Epithelial cell of prostate (primary cell): ENCODE measurements around the gene SETD1A.
"Not testable (repeated sequence)": the region's sequence is repeated elsewhere in the genome, so short reads cannot be mapped to it uniquely, and the experiment has no call there.

ENCODE experiments used
- DNase-seq: peaks from one replicate; pipeline ENCODE4 v3.0.0-alpha.2; 2011; ENCODE audit warnings: low read depth, low spot score
- H3K27ac ChIP-seq: fragments of 450-650 bp; 2 replicates; pipeline ENCODE4 v1.5.1; 2017; ENCODE audit warnings: mild to moderate bottlenecking

SETD1A gene

DNA sequence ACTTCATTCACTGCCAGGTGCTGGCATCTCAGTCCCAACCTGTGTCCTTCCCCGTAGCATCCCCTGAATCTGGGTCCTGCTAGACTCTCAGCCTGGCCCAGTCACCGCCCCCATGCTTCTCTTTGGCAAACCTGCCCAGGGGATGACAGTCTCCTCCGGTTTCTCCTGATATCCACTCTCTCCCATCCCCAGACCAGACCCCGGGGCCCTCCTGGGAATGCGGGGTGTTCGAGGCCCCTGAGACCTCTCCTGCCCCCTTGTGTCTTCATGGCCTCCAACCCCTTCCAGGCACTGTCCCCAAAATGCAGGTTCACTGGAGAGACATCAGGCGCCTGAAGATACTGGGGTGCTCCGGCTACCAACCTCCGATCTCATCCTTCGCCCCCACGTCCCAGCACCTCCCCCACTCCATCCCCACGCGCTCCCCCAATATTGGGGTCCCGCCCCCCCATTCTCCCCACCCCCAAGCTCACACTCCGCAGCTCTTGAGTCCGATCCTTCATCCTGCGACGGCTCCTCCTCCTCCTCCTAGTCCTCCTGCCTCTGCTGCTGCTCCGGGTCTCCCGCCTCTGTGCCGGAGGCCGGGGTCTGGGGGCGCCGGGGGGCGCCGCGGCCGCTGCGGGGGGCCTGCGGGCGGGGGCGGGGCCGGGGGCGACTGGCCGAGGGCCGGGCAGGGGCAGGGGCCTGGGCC lies 52.5 kb downstream of the SETD1A start:
- DNase-seq = no peak

DNA sequence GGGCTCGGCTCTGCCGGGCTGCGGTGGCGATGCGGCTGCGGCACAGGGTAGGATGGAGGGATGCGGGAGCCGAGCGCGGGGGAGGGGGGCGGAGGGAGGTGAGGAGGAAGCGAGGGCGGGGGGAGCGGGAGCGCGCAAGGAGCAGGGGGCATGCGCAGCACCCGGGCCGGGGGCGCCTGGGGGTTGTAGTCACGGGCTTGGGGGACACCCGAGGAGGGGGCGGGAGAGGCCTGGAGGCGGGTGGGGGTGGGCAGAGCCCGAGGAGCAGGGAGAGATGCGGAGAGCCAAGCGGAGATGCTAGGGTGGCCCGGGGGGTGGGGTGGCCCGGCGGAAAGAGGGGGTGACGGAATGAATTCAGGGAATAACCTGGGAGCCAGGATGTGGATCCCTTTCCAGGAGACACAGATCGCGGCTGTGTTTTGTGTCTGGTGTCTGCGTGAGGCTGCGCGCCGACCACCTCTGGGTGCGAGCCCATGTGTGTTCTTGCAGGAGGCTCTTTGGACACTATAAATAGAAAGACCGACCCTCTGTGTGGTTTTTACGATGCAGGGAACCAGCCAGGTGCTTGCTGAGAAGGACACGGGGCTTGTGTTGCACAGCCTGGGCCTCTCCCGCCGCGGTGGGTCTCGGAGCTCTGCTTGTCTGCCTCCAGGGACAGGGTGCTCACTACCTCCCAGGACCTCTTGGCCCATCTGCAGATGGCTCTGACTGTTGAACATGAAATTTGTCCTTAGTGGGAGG lies 53.2 kb downstream of the SETD1A start, which contains the start of gene STX1B:
STX1B (minus strand) TSS at position 54 of the 741 bp plus-strand sequence. CDS start 242 bp downstream, outside the sequence.
- no peak for DNase-seq
- no peak within 1 kb of the TSS for H3K27ac ChIP-seq

More for the DNA sequence above, 52.5 kb downstream of the SETD1A start:
- no peak overlapping the region for H3K27ac ChIP-seq

DNA sequence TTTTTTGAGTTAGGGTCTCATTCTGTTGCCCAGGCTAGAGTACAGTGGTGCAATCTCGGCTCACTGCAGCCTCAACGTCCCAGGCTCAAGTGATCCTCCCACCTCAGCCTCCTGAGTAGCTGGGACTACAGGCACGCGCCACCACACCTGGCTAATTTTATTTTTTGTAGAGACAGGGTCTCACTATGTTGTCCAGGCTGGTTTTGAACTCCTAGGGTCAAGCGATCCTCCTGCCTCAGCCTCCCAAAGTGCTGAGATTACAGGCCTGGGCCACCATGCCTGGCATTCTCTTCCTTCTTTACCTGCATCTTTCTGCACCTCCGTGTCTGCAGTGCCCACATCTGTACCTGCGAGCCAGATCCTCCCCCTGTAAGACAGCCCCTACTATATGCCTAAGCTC lies 54.3 kb downstream of the SETD1A start:
- not testable (repeated sequence) for H3K27ac ChIP-seq, DNase-seq

DNA sequence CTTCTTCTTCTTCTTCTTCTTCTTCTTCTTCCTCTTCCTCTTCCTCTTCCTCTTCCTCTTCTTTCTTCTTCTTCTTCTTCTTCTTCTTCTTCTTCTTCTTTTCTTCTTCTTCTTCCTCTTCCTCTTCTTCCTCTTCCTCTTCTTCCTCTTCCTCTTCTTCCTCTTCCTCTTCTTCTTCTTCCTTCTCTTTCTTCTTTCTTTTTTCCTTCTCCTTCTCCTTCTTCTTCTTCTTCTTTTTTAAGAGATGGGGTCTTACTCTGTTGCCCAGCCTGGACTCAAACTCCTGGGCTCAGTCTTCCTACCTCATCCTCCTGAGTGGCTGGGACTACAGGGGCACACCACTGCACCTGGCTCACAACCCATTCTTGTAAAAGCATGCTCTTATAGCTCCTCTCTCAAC lies 55.7 kb downstream of the SETD1A start:
- not testable (repeated sequence) for DNase-seq, H3K27ac ChIP-seq

DNA sequence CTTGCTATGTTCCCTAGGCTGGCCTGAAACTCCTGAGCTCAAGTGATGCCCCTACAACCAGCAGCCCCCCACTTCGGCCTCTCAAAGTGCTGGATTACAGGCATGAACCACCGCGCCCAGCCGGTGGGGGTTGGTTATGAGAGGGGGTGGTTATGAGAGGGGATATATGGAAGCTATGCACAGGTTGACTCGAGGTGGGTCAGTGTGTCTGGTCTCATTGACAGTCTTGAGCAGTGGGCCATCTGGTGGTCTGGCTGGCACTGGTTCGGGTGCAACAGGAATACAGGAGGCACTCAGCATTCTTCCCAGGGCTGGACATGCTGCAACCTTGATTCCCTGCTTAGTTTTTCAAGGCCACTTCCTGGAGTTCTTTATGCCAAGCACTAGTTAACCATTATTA lies 58.5 kb downstream of the SETD1A start:
- no peak overlapping the region for H3K27ac ChIP-seq
- no peak for DNase-seq

DNA sequence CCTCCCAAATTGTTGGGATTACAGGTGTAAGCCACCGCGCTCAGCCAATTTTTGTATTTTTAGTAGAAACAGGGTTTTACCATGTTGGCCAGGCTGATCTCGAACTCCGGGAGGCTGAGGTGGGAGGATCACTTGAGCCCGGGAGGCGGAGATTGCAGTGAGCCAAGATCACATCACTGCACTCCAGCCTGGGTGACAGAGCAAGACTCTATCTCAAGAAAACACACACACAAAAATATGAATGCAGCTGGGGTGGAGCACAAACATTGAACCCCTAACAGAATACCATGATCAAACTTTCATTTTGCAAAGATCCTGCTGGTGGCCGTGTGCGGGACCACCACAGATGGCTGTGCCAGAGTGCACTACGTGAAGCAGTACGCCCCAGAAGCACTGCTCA lies 60.2 kb downstream of the SETD1A start:
- not testable (repeated sequence) for DNase-seq, H3K27ac ChIP-seq

DNA sequence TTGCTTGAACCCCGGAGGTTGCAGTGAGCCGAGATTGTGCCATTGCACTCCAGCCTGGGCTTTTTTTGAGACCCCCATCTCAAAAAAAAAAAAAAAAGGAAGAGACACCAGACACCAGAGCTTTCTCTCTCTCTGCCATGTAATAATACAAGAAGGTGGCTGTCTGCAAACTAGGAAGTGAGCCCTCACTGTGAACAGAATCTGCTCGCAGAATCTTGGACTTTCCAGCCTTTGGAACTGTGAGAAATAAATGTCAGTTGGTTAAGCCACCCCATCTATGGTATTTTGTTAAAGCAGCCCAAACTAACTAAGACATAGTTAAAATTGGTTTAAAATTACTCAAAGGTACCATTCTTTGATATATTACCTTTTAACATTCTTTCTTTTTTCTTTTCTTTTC lies 63.0 kb downstream of the SETD1A start:
- DNase-seq = no peak
- no peak overlapping the region for H3K27ac ChIP-seq

DNA sequence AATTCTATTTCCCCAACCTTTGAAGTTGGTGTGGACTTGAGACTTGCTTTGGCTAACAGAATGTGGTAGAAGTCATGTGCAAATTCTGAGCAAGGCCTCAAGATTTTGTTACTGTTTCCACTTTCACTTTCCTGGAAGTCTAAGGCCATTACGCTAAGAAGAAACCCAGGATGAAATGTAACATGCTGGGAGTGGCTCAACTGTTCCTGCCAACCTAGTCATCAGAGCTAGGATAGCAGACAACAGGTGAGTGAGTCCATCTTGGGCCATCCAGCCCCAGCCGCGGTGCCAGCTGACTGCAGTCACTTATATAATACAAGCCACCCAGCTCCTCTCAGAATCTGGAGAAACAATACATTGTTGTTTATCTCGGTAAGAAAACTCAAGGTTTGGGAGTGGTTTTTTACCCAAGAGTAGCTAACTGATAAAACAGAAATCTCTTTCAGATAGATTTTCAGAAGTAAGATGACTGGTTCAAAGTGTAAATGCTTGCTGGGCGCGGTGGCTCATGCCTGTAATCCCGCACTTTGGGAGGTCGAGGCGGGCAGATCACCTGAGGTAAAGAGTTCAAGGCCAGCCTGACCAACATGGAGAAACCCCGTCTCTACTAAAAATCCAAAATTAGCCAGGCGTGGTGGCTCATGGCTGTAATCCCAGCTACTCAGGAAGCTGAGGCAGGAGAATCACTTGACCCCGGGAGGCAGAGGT lies 65.1 kb downstream of the SETD1A start:
- no peak for DNase-seq

DNA sequence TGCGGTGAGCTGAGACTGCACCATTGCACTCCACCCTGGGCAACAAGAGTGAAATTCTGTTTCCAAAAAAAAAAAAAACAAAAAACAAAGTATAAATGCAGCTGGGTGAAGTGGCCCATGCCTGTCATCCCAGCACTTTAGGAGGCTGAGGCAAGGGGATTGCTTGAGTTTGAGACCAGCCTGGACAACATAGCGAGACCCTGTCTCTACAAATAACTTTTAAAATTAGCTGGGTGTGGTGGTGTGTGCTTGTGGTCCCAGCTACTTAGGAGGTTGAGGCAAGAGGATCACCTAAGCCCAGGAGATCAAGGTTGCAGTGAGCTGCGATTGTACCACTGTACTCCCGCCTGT lies 65.7 kb downstream of the SETD1A start:
- DNase-seq = no peak
- H3K27ac ChIP-seq = no peak overlapping the region

More for the DNA sequence above, 65.1 kb downstream of the SETD1A start:
- H3K27ac ChIP-seq = no peak overlapping the region

DNA sequence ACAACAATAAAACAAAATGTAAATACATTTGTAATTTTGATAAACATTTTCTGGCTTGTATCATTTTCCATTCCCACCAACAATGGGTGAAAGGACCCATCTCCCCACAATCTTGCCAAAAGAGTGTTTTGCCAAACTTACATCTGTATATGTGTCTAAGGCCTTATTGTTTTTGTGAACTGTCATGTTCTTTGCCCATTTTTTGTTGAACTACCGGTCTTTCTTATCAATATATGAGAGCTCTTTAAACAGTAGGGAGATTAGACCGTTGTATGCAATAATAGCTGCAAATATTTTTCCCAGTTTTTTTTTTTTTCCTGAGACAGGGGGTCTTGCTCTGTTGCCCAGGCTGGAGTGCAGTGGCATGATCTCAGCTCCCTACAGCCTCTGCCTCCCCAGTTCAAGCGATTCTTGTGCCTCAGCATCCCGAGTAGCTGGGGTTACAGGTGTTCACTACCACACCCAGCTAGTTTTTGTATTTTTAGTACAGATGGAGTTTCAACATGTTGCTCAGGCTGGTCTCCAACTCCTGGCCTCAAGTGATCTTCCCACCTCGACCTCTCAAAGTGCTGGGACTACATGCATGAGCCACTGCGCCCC lies 66.2 kb downstream of the SETD1A start:
- DNase-seq = no peak
- no peak overlapping the region for H3K27ac ChIP-seq

DNA sequence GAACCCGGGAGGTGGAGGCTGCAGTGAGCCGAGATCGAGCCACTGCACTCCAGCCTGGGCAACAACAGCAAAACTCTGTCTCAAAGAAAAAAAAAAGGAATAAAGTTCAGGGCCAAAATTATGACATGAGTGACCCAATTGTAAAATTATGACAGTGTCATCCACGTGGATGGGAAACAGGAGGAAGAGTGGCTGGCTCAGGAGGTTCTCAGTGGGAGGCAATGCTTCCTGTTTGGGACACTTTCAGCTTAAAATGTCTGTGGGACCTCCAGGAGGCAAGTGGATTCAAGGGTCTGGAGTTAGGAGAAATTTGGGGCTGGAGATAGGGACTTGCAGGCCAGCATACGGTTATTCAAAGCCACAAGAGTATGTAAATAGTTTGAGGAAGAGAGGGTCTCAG lies 67.8 kb downstream of the SETD1A start:
- no peak for DNase-seq
- H3K27ac ChIP-seq = no peak overlapping the region

DNA sequence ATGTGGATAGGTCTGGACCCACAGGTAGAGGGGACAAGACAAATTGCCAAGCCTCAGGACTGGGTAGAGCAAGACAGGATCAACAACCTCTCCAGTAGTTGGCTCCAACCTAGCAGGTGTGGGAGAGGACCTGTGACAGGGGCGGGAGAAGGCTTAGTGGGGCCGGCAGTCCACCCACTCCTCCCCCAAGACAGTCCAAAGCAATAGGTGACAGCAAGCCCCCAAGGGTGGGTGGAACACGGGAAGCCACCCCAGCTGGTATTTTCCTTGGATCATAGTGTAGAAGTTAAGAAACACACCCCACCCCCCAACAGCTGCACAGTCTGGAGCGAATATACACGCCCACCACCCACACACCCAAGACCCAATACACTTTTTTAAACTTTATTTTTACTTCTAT lies 71.7 kb downstream of the SETD1A start:
- DNase-seq = no peak
- H3K27ac ChIP-seq = no peak overlapping the region

DNA sequence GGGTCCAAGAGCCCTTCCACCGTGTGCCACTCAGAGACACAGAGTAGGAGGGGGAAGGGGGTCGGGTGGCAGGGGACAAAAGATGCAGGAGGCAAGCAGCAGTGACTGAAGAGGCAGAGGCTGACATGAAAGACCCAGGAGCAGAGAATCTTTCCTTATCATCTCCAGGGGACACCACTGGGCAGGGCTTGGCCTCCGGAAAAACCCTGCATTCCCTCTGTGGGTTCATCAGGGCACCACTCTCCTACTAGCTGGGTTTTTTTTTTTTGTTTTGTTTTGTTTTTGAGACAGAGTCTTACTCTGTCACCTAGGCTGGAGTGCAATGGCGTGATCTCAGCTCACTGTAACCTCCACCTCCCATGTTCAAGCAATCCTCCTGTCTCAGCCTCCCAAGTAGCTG lies 73.7 kb downstream of the SETD1A start:
- no peak overlapping the region for H3K27ac ChIP-seq
- DNase-seq = no peak

DNA sequence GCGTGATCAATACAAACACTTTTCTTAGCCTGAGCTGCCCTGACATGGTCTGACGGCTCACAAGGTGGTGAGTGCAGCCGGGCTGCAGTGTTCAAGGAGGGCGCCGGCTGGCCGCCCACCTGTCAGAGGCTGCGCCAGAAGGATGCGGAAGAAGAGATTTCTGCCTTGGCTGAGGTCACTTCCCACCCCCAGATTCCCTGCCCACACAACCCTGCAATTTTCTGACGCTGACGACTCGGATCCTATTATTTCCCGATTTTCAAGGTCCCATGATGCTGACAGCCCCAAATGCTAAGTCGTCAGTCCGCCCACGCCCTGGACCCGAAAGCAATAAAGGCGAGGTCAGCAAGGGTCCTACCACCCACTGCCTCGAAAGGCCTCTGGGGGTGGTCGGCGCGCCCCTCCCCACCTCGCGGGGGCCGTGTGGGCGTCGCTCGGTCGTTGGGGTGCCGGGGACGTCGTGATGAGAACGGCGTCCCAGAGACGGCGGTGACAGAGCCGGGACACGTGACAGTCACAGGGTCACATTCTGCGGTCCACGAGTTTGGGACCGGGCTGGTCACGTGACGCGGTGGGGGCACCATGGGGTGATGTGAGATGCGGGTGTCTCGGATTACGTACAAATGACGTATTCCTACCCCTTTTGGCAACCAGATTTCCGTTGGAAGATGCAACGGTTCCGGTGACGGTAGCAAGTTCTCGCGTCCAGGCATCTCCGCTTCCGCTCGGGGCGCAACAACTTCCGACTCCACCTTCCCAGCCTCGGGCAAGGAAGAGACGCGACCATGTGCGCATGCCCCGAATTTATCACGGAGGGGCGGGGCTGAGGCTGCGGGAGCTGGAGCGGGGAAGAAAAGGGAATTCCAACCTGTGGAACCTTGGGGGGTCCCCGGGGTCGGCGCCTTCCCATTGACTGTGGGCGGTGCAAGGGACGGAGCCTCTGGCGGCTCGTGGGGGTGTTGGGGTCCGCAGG lies 75.5 kb downstream of the SETD1A start, which contains the start of gene STX4:
STX4 (plus strand) TSS at position 823 of the 973 bp plus-strand sequence. CDS start 248 bp downstream, outside the sequence.
- peak; percentile 70 for DNase-seq
- H3K27ac ChIP-seq = peak within 1 kb of the TSS; percentile 72

DNA sequence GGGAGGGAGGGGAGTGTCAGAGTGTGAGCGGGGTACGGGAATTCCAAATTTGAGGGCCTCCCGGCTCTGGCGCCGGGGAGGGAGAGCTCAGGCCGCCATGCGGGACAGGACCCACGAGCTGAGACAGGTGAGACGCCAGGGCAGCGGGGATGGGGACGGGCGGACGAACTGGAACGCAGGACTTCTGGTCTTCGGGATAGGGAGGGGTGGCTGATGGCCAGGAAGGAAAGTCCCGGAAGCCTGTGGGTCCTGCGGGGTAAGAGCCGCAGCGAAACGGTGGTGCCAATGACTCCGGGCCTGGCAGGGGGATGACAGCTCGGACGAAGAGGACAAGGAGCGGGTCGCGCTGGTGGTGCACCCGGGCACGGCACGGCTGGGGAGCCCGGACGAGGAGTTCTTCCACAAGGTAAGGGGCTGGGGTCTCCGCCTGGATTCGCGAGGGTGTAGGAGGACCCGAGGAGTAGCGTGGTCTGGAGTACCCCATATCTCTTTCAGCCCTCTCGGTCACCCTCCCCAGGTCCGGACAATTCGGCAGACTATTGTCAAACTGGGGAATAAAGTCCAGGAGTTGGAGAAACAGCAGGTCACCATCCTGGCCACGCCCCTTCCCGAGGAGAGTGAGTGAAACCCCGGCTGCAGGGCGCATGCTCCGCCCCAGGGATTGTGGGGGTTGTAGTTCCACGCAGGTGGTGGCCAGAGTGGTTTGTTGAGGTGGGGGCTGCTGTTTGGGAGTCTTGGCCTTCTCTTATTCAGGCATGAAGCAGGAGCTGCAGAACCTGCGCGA lies 76.3 kb downstream of the SETD1A start:
- DNase-seq = peak; percentile 24
- H3K27ac ChIP-seq = peak overlapping the region; percentile 72
